HL-60/S4 treated with phorbol 12-myristate 13-acetate at 8.2 ng/mL for 4 days and 3 days (cell line): ENCODE data around the gene FKBP14.

Source experiments
- in situ Hi-C: fragments of 300-500 bp; cut with MboI; formaldehyde crosslinking; loops from 2 replicates; pipeline ENCODE4 v1.15.0; 2022; ENCODE audit warnings: low sequenced_read_pairs

Gene FKBP14, protein sequence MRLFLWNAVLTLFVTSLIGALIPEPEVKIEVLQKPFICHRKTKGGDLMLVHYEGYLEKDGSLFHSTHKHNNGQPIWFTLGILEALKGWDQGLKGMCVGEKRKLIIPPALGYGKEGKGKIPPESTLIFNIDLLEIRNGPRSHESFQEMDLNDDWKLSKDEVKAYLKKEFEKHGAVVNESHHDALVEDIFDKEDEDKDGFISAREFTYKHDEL

DNA sequence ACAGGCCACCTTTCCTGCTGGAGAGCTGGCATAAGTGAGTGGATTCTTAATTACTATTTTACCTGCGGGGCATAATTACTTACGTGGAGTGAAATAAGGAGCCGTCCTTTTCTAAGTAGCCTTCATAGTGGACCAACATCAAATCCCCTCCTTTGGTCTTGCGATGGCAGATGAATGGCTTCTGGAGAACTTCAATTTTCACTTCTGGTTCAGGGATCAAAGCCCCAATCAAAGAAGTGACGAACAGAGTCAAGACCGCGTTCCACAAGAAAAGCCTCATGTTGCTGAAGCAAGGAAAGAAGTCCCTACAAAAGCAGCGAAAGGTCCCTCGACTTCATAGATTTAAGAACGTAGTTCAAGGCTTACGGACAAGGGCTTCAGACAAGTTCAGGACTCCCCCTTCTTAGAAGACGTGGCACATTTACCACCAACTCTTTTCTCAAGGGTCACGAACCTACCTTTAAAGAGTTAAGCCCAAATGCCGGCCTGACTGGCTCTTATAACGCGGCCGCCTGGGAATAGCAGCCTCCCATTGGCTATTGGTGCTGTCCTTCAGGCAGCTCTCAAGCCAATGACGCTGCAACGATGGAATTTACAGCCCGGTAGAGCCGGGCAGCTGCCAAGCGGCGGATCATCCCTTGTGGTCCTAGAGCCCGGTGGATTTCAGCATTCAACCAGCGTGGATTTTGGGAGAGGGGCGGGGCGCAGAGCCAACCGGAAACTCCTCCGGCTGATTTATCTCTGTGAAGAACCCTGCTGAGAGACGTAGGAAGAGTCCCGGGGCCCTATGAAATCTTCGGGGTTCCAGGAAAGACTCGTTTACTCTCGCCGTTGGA, at the start of gene FKBP14:
Gene FKBP14 (minus strand): TSS at position 474 of the 836 bp plus-strand sequence. CDS start 194 bp downstream, at position 280.
- in situ Hi-C loops = no loop called here

DNA sequence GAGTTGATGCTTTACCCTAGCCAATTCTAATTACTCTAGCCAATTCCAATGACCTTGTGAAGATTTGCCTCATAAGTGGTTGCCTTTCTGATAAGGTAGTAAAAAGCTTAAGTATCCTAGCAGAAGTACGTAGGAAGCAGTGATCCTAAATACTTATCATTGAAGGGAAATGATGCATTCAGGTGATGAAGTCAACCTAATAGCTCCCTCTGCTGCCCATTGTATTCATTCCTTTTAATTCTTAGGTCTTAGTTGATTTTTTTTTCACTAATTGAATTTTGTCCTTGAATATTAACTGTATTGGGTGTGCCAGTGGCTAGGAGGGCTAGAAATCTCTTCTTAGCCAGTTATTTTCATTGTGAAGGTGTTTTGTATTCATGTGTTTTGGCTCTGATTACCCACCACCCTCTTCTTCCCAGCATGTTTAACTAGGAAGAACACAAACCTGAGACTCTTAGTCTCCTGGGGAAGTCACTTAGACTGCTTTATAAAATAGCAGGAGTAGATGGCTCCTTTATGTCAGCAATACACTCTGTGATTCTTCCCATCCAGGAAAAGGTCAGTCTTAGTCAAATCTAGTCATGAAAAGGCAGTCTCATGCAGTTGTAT, 48.0 kb upstream of the FKBP14 start:
- in situ Hi-C loops = loop anchor here (25.0 kb wide), 1 partner anchor 312 kb away; no protein-coding TSS in a partner anchor

DNA sequence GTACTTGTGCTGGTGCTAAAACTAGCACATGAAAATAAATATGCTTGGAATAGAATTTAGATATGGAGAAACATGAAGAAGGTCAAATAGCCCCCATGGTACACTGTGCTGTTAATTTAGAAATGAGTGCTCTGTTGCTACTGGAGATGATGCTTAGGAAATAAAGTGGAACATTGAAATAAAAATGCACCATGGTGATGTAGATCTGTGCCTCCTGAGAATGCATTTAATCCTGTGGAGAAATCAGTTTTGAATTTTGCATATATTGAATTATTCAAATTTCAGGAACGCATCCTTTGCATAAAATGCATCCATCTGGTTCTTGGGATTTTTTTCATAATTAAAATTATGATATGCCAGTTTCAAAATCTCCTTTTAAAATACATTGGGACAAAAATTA, 46.2 kb upstream of the FKBP14 start:
- in situ Hi-C loops = loop anchor here (25.0 kb wide), 1 partner anchor 310 kb away; no protein-coding TSS in a partner anchor

DNA sequence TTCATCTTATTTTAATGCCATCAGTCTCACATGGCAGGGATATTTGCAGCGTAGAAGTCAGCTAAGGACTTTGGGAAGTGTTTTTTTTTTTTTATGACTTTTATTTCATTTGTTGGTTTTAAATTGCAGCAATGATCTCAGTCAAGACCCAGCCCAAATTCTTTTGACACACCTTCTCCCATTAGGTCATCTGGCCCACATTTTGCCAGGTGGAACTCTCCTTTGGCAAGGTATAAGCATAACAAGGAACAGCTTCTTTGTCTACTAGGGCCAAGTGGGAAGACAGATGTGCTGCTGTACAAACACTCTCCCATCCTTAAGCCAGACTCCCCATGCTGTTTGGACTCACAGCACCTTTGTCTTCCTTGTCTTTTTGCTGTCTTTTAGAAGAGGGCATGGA, 43.5 kb upstream of the FKBP14 start:
- in situ Hi-C loops = loop anchor here (25.0 kb wide), 1 partner anchor 308 kb away; no protein-coding TSS in a partner anchor

DNA sequence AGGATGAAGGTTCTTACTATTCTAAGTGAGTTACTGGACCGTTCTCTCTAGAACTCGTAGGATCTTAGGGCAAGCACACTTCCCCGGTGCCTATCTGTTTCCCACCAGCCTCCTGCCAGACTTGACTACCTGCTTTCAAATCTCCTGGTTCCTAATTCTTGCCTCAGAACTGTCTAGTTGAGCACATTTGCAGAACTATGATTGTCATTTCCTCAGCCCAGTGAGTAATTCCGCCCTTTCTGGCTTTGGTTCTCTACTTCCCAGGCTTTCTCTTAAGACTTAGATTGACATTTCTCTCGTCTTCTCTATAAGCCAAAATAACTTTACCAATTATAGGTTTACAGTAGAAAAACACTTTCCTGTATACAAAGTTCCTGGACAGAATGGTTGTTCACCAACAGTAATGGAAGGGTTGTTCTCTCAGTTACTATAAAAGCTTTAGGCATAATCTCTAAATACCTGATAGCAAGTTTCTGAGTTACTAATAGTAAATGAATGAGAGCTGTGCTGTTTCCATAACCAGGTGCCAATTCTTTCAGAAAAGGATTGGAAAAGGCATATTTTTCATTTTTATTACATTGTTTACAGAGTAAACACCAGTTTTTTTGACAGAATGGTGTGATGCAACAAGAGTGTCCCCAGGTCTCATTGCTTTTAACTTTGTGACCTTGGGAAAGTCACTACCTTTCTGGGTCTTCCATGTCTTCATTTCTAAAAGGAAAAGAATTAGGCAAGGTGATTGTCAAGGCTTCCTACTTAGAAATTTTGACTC, 42.8 kb upstream of the FKBP14 start:
- in situ Hi-C loops = loop anchor here (25.0 kb wide), 1 partner anchor 307 kb away; no protein-coding TSS in a partner anchor

DNA sequence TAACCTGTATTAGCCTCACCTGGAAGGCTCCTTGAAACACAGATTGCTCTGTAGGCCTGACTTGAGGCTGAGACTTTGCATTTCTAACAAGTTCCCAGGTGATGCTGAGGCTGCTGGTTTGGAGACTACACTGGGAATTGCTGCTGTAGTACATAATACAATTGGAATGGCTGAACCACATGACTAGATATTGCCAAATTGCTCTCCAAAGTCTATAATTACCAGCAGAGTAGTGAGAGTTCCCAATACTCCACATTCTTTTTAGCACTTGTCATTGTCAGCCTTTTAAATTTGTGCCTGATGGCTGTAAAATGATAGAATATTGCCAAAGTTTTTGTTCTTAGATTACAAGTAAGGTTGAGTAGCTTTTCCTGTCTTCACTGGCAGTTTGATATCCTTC, 41.6 kb upstream of the FKBP14 start:
- in situ Hi-C loops = loop anchor here (25.0 kb wide), 1 partner anchor 306 kb away; no protein-coding TSS in a partner anchor

DNA sequence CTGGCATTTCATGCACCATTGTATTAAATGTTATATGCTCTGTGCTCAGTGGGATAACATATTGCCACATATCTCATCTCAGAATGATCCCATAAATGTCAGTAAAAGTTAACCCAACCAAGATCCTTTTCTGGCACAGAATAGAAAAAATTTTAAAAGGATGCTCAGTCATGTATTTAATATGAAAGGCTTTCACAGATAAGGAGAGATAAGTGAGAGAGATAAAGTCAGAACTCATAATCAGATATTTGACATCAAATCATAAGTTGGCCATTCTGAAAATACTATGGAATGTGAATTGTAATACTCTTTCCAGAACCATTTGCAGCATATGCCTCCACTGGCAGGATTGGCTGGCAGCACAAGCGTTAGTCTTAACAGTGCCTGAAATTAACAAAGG, 40.2 kb upstream of the FKBP14 start:
- in situ Hi-C loops = loop anchor here (25.0 kb wide), 1 partner anchor 304 kb away; no protein-coding TSS in a partner anchor

DNA sequence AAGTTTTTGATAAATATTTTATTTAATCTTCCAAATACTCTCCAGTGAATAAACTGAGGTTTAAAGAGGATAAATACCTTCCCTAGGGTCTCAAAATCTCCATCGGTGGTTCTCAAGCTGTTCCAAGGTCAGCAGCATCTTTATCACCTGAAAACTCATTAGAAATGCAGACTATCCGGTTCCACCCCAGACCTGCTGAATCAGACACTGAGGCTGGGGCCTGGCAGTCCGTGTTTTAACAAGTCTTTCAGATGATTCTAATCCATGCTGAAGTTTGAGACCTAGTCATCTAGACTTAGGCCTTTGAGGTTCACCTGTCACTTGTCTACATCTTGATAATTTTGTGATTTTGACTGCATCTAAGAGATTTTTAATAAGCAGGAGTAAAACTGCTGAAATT, 39.2 kb upstream of the FKBP14 start:
- in situ Hi-C loops = loop anchor here (25.0 kb wide), 1 partner anchor 303 kb away; no protein-coding TSS in a partner anchor

DNA sequence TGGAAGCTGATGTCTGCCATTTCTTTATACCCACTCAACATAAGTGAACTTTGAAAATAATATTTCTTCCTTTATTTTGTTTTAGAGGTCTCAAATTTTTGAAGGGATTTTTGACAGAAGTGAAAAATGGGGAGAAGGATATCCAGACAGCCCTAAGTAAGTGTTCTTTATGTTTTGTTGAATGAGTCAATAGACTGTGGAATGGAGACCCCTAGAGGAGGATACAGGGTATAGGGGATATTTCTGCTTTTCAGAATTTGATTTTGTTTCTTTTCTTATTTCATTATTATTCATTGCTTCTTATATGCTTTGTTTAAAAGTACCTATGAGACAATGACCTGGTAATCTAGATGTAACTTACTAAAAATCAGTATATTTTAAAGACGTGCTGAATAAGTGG, 36.1 kb upstream of the FKBP14 start:
- in situ Hi-C loops = loop anchor here (25.0 kb wide), 1 partner anchor 300 kb away; no protein-coding TSS in a partner anchor

DNA sequence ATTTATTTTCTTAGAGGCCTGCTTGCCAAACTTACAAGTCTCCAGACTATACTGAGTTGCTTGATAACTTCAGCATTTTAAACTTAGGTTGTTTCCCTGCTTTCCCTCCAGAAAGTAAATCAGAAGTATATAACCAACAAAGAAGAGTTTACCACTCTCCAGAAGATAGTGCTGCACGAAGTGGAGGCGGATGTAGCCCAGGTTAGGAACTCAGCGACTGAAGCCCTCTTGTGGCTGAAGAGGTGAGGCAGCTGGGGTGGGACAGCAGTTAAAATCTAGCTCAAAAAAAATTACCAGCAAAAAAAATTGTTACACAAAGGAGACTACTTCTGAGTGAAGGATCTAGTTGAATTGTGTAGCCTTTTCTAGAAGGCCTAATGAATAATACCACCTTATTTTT, 35.3 kb upstream of the FKBP14 start:
- in situ Hi-C loops = loop anchor here (25.0 kb wide), 1 partner anchor 299 kb away; no protein-coding TSS in a partner anchor

DNA sequence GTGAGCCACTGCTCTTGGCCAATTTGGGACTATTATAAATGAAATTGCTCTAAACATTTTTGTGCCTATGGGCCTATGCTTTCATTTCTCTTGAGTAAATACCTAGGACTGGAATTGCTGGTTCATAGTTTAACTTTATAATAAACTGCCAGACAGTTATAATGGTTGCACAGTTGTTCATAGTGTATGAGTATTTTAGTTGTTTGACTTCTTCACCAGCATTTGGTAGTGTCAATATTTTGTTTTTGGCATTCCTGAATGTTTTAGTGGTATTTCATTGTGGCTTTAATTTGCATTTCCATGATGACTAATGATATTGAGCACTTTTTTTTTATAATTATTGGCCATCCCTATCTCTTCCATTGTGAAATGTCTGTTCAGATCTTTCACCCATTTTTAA, 31.2 kb upstream of the FKBP14 start:
- in situ Hi-C loops = loop anchor here (25.0 kb wide), 1 partner anchor 295 kb away; no protein-coding TSS in a partner anchor

DNA sequence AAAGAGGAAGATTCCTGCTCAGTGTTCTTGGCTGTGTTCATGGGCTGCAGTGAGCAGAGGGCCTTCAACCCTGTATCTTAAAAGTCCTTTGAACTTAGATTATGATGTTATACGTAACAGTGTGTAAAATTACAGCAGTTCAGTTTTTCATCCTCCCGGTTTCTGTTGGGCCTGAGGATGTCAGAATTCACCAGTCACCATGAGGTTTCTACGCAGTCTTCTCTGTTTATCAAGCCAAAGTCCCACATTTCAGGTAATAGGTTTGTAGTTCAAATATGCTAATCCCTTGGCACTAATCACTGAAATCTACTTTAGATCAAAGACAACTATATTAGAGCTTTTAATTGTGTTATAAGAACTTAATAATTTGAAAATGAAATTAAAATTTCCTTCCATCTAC, 26.6 kb upstream of the FKBP14 start:
- in situ Hi-C loops = loop anchor here (25.0 kb wide), 1 partner anchor 291 kb away; no protein-coding TSS in a partner anchor

DNA sequence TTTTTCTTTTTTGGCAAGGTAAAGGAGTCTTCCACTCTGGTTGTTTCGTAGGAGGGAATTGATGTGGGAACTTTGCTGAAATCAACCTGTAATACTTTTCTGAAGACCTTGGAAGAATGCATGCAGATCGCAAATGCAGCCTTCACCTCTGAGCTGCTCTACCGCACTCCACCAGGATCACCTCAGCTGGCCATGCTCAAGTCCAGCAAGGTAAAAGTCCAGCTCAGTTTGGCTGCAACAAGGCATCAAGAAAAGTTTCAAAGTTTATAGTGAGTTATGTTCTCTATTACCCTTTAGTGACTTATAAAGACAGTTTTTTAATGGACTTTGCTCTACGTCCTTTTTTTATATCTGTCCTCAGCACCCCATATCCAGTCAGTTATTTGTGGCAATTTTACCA, 22.7 kb upstream of the FKBP14 start:
- in situ Hi-C loops = no loop called here

DNA sequence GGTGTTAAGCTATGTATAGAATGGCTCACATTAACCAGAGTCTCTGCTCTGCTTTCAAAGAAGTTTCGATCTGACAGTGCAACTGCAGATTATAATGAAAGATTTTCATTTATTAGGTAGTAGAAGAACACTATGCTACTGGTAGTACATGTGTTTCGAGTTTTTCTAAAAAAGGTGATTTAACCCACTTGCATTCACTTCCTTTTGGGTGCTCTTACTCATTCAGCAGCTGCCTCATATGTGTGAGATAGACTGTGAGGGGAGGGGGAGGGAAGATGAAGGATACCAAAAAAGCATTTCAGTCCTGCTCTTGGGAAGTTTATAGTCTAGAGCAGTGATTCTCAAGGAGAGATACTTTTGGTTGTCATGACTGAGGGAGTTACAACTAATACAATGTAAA, 22.1 kb upstream of the FKBP14 start:
- in situ Hi-C loops = no loop called here

DNA sequence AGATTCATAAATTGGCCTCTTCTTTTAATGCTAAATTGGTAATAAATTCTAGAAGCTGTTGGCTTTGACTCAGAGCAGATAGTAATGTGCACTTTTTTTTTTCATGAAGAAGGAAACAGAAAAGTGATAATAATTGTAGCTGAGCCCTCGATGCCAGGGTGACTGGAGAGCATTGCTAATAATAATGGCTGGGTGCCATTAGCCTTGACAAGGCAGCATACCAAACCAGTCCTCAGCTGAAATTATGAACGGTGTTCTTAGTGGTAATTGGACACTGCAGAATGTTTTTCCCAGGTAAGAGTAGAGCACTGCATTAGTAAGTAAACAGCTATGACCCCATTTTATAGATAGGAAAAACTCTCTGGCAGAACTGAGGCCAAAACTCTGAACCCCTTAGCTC, 20.6 kb upstream of the FKBP14 start:
- in situ Hi-C loops = no loop called here

DNA sequence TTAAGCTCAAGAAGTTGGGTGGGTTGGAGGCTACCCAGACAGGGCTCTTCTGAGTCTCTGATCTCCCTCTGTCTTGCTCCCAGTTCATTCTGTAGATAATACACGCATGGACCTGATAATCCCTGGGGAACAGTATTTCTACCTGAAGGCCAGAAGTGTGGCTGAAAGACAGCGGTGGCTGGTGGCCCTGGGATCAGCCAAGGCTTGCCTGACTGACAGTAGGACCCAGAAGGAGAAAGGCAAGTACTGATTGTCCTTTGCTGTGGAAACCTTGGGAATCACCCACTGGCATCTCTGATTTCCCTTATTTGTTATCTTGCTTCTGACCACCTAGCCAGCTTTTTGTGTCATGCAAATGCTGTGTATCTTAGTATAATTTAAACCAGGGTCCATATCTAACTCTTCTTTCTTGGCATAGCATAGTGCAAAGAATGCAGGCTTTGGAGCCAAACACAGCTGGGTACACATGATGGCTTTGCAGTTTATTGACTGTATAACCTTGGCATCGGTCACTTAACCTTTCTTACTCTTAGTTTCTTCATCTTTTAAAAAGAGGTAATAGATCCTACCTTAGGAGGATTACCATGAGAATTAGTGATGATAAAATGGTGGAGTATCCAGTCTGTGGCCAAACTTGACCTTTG, 19.7 kb upstream of the FKBP14 start:
- in situ Hi-C loops = no loop called here

DNA sequence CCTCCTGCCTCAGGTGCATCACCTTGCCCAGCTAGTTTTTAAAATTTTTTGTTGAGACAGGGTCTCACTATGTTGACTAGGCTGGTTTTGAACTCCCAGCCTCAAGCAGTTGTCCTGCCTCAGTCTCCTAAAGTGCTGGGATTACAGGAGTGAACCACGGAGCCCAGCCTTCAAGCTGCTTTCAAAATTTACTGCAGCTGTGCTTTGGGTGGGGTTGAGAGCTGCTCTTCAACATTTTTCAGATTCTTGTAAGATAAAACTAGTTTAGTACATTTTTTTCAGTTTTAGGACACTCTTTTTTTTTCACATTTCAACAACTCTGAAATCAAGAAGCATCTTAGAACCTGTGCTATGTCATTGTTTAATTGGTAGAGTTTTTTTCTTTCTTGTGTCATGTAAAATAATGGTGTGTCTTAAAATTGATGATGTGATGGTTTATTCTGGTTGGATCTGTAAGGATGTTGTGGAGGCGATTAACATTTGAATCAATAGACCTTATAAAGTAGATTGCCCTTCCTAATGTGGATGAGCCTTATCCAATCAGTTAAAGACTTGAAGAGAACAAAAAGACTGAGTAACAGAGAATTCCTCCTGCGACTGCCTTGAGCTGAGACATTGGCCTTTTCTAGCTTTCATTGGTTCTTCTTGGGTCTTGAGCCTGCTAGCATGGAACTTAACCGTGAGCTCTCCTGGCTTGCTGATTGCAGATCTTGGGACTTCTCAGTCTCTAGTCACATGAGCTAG, 15.2 kb upstream of the FKBP14 start:
- in situ Hi-C loops = no loop called here

DNA sequence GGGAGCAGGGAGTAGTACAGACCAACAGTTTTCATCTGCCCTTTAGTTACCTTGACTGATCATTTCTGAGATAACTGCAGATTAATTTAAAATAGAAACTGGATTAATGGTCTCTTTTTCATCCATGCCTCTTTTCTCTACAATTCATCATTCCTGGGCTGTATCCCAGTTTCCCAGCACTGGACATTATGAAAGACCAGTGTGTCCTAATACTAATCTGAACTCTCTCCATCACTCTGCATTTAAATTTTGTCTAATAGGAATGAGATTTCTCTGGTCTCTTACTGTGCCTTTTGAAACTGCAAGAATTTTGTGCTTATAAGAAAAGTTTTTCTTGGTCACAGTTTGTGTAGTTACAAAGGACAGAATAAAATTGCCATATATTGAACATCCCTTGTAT, 14.4 kb upstream of the FKBP14 start:
- in situ Hi-C loops = no loop called here
